ENCODE data around the gene FGG.

- TF ChIP-seq CTCF (IDR thresholded peaks at IDR 0.05) (no peak), POLR2A (IDR thresholded peaks at IDR 0.05) (no peak)
Observed at GRCh38 chr4:154642373-154643009, 30.0 kb upstream of the FGG start.

Data from testis (tissue), 2 donors.